Fibroblast of the aortic adventitia (primary cell): ENCODE measurements around the gene SEPTIN8. TPM values are rescaled to one million over a fixed set of nuclear protein-coding genes. Genes with fewer than 3 reads are reported as not detected.

Source experiments
- DNase-seq: peaks from one replicate; pipeline ENCODE4 v3.0.0-alpha.2; 2010; ENCODE audit warnings: low read depth
- H3K4me3 ChIP-seq: 2 replicates; pipeline ENCODE4 v1.5.1; 2011; ENCODE audit warnings: low read depth, mild to moderate bottlenecking, control low read depth, low read length, moderate library complexity
- CTCF ChIP-seq: IDR thresholded peaks from 2 replicates; pipeline ENCODE4 v1.5.1; 2011; ENCODE audit warnings: mild to moderate bottlenecking, low read length, control low read depth, inconsistent platforms; ENCODE audit not compliant: insufficient read depth
- total RNA-seq: library from RNA; depleted of rRNA; stranded (reverse); fragments of >200 nt; gene quantifications from 2 replicates; pipeline ENCODE4 v1.2.3, GENCODE V29; 2012; ENCODE audit warnings: low replicate concordance

The SEPTIN8 gene
- total RNA-seq, 1 donor, result 43.0 TPM

GRCh38 chr5:132774406-132774805, 2.6 kb downstream of the SEPTIN8 start:
- DNase-seq, result no peak
- H3K4me3 ChIP-seq, result peak overlapping the region; percentile 23
- no peak for TF ChIP-seq CTCF

- no peak overlapping the region for H3K4me3 ChIP-seq
- no peak for DNase-seq
- TF ChIP-seq CTCF, result no peak
These were observed 3.3 kb downstream of the SEPTIN8 start for GRCh38 chr5:132773601-132774355.

- no peak overlapping the region for H3K4me3 ChIP-seq
- no peak for TF ChIP-seq CTCF
- DNase-seq, result no peak
These were observed 3.9 kb downstream of the SEPTIN8 start for GRCh38 chr5:132773114-132773513.

GRCh38 chr5:132772291-132773070, 4.6 kb downstream of the SEPTIN8 start:
- DNase-seq, result peak; percentile 64
- H3K4me3 ChIP-seq, result no peak overlapping the region
- TF ChIP-seq CTCF, result no peak

- peak; percentile 81 for DNase-seq
- no peak overlapping the region for H3K4me3 ChIP-seq
- no peak for TF ChIP-seq CTCF
These were observed 5.5 kb downstream of the SEPTIN8 start for GRCh38 chr5:132771503-132771998.

- peak; percentile 76 for DNase-seq
- H3K4me3 ChIP-seq, result no peak overlapping the region
- TF ChIP-seq CTCF, result no peak
These were observed 6.4 kb downstream of the SEPTIN8 start for GRCh38 chr5:132770476-132771159.
